HG03139 (cell line): ENCODE measurements around the gene ADGRE1.

Experiments used
- ATAC-seq: cut with Tn5 transposase; IDR thresholded peaks from one replicate; pipeline ENCODE4 v1.9.1; 2021; ENCODE audit not compliant: unreplicated experiment

Gene ADGRE1

GRCh38 chr19:6947745-6948144 is 60.4 kb downstream of the ADGRE1 start:
- ATAC-seq = no peak

GRCh38 chr19:6948884-6949283 is 61.5 kb downstream of the ADGRE1 start:
- no peak for ATAC-seq

- no peak for ATAC-seq
Observed at GRCh38 chr19:6952956-6953355, 65.6 kb downstream of the ADGRE1 start.

GRCh38 chr19:6955082-6955481 is 67.7 kb downstream of the ADGRE1 start:
- no peak for ATAC-seq

GRCh38 chr19:6956573-6956972 is 69.2 kb downstream of the ADGRE1 start:
- no peak for ATAC-seq

- ATAC-seq = no peak
Observed at GRCh38 chr19:6958791-6959190, 71.4 kb downstream of the ADGRE1 start.

- ATAC-seq = no peak
Observed at GRCh38 chr19:6963244-6963852, 76.0 kb downstream of the ADGRE1 start.

GRCh38 chr19:6963937-6964336 is 76.6 kb downstream of the ADGRE1 start:
- ATAC-seq = no peak

- no peak for ATAC-seq
Observed at GRCh38 chr19:6967967-6968366, 80.6 kb downstream of the ADGRE1 start.

- no peak for ATAC-seq
Observed at GRCh38 chr19:6969490-6969889, 82.1 kb downstream of the ADGRE1 start.

- ATAC-seq = no peak
Observed at GRCh38 chr19:6970021-6970420, 82.6 kb downstream of the ADGRE1 start.

- ATAC-seq = no peak
Observed at GRCh38 chr19:6970443-6970842, 83.1 kb downstream of the ADGRE1 start.

GRCh38 chr19:6971366-6971765 is 84.0 kb downstream of the ADGRE1 start:
- ATAC-seq = no peak

GRCh38 chr19:6976197-6976596 is 88.8 kb downstream of the ADGRE1 start:
- no peak for ATAC-seq

- no peak for ATAC-seq
Observed at GRCh38 chr19:6979399-6979798, 92.0 kb downstream of the ADGRE1 start.

GRCh38 chr19:6983448-6983847 is 96.1 kb downstream of the ADGRE1 start:
- no peak for ATAC-seq

GRCh38 chr19:6987850-6988249 is 100.5 kb downstream of the ADGRE1 start:
- no peak for ATAC-seq

GRCh38 chr19:6988257-6988656 is 100.9 kb downstream of the ADGRE1 start:
- ATAC-seq = no peak
